Measurements from ENCODE around the gene ACE.
"Not testable (repeated sequence)": the region's sequence is repeated elsewhere in the genome, so short reads cannot be mapped to it uniquely, and the experiment has no call there.

DNA sequence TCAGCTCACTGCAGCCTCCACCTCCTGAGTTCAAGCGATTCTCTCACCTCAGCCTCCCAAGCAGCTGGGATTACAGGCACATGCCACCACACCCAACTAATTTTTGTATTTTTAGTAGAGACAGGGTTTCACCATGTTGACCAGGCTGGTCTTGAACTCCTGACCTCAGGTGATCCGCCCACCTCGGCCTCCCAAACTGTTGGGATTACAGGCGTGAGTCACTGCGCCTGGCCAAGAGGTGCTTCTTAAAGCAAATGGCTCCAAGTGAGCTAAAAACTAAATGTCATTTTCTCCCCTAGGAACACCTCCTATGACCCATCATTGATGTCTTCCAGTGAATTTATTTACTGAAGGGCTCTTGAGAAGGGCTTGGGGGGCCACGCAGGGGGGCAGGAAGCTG is 22.5 kb upstream of the ACE start:
- not testable (repeated sequence) for TF ChIP-seq YY1 (IDR thresholded peaks at IDR 0.05); EGR1 (IDR thresholded peaks at IDR 0.05; ENCODE audit: low read depth in 2 of 2); TAF1 (conservative IDR thresholded peaks at IDR 0.05); RAD21 (IDR thresholded peaks at IDR 0.05); SP1 (IDR thresholded peaks at IDR 0.05); FOXA1 (IDR thresholded peaks at IDR 0.05); RXRA (IDR thresholded peaks at IDR 0.05)
- TF ChIP-seq, protein P1, sequence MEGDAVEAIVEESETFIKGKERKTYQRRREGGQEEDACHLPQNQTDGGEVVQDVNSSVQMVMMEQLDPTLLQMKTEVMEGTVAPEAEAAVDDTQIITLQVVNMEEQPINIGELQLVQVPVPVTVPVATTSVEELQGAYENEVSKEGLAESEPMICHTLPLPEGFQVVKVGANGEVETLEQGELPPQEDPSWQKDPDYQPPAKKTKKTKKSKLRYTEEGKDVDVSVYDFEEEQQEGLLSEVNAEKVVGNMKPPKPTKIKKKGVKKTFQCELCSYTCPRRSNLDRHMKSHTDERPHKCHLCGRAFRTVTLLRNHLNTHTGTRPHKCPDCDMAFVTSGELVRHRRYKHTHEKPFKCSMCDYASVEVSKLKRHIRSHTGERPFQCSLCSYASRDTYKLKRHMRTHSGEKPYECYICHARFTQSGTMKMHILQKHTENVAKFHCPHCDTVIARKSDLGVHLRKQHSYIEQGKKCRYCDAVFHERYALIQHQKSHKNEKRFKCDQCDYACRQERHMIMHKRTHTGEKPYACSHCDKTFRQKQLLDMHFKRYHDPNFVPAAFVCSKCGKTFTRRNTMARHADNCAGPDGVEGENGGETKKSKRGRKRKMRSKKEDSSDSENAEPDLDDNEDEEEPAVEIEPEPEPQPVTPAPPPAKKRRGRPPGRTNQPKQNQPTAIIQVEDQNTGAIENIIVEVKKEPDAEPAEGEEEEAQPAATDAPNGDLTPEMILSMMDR (IDR thresholded peaks at IDR 0.05; ENCODE audit: low read depth, low read length, missing input control) = not testable (repeated sequence)
- TF ChIP-seq, protein P2, sequence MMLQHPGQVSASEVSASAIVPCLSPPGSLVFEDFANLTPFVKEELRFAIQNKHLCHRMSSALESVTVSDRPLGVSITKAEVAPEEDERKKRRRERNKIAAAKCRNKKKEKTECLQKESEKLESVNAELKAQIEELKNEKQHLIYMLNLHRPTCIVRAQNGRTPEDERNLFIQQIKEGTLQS (IDR thresholded peaks at IDR 0.05) = not testable (repeated sequence)
- TF ChIP-seq, protein P3, sequence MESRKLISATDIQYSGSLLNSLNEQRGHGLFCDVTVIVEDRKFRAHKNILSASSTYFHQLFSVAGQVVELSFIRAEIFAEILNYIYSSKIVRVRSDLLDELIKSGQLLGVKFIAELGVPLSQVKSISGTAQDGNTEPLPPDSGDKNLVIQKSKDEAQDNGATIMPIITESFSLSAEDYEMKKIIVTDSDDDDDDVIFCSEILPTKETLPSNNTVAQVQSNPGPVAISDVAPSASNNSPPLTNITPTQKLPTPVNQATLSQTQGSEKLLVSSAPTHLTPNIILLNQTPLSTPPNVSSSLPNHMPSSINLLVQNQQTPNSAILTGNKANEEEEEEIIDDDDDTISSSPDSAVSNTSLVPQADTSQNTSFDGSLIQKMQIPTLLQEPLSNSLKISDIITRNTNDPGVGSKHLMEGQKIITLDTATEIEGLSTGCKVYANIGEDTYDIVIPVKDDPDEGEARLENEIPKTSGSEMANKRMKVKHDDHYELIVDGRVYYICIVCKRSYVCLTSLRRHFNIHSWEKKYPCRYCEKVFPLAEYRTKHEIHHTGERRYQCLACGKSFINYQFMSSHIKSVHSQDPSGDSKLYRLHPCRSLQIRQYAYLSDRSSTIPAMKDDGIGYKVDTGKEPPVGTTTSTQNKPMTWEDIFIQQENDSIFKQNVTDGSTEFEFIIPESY (IDR thresholded peaks at IDR 0.05) = not testable (repeated sequence)
- TF ChIP-seq, protein P4, sequence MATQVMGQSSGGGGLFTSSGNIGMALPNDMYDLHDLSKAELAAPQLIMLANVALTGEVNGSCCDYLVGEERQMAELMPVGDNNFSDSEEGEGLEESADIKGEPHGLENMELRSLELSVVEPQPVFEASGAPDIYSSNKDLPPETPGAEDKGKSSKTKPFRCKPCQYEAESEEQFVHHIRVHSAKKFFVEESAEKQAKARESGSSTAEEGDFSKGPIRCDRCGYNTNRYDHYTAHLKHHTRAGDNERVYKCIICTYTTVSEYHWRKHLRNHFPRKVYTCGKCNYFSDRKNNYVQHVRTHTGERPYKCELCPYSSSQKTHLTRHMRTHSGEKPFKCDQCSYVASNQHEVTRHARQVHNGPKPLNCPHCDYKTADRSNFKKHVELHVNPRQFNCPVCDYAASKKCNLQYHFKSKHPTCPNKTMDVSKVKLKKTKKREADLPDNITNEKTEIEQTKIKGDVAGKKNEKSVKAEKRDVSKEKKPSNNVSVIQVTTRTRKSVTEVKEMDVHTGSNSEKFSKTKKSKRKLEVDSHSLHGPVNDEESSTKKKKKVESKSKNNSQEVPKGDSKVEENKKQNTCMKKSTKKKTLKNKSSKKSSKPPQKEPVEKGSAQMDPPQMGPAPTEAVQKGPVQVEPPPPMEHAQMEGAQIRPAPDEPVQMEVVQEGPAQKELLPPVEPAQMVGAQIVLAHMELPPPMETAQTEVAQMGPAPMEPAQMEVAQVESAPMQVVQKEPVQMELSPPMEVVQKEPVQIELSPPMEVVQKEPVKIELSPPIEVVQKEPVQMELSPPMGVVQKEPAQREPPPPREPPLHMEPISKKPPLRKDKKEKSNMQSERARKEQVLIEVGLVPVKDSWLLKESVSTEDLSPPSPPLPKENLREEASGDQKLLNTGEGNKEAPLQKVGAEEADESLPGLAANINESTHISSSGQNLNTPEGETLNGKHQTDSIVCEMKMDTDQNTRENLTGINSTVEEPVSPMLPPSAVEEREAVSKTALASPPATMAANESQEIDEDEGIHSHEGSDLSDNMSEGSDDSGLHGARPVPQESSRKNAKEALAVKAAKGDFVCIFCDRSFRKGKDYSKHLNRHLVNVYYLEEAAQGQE (IDR thresholded peaks at IDR 0.05) = not testable (repeated sequence)
